SHP77 (cell line): ENCODE data around the gene KANSL2.
A peak's percentile ranks its signal among the peaks of the same experiment; 100 is the strongest.
"Not testable (repeated sequence)": the region's sequence is repeated elsewhere in the genome, so short reads cannot be mapped to it uniquely, and the experiment has no call there.

ENCODE experiments used
- DNase-seq, 2 experiments: peaks; one replicate each; lab custom pipeline; 2025; lab: John Stamatoyannopoulos, UW

The KANSL2 gene

GRCh38 chr12:48681710-48682532 is at the start of gene KANSL2:
Gene KANSL2 (minus strand): TSS chr12:48682238. CDS start chr12:48681632, 606 bp downstream.
- peak; percentile 97 to 98 for DNase-seq

DNA sequence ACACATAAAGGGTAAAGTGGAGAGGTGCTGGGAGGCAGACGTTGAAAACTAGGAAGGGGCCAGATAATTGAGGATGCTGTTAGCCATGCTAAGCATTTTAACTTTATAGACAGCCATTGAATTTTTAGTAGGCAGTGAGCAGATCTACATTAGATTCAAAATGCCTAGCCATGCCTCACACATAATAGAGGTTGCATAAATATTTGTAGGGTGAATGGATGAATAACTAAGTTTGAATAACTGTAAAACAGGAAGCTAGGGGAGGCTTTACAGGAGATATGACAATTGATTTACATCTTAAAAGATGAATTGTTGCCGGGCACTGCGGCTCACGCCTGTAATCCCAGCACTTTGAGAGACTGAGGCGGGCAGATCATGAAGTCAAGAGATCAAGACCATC is 46.8 kb upstream of the KANSL2 start:
- DNase-seq = no peak

- not testable (repeated sequence) for DNase-seq
These were observed 38.7 kb upstream of the KANSL2 start for GRCh38 chr12:48720737-48721136.

- not testable (repeated sequence) for DNase-seq
These were observed 38.1 kb upstream of the KANSL2 start for GRCh38 chr12:48720171-48720570.

- DNase-seq = not testable (repeated sequence)
These were observed 37.0 kb upstream of the KANSL2 start for GRCh38 chr12:48719002-48719401.

DNA sequence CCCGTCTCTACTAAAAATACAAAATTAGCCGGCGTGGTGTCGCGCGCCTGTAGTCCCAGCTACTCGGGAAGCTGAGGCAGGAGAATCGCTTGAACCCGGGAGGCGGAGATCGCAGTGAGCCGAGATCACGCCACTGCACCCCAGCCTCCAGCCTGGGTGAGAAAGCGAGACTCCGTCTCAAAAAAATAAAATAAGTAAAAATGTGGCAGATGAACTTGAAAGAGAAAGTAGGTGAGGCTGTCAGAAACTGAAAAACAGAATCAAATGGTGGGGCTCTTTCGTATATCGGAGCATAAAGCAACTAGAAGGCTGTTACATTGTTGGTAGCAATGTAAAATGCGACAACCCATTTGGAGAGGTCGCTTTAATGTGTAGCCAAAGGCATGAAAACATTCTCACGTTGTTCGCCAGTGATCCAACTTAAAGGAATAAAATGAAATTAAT is 35.2 kb upstream of the KANSL2 start:
- DNase-seq = no peak

DNA sequence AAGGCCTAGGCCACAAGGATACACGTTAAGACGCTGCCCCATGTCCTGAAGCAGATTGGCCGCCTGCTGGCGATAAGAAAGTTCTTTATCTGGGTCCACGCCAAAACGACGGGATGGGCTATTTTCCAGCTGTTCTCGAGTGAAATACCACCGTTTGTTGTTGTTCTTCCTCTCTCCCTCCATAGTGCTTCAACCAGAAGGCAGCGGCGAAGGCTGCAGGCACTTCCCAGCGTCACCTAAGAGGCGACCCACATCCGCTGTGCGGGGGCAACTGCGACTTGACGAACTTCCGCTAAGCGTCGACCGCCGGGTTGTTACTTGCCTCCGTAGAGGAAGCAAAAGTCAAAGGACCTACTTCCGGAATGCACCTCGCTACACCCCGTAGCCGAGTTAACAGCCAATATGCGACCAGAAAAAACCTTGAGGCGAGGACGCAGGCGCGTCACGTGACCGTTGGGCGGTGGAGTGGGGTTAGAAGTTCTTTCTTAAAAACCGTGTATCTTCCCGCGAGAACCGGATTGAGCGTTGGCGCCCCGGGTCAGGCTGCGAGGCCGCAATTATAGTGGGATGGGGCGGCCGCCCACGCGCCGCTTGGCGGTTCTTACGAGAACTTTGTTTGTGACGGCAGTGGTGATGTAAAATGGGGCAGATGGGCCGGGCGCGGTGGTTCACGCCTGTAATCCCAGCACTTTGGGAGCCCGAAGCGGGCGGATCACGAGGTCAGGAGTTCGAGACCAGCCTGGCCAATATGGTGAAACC is 34.6 kb upstream of the KANSL2 start, which contains the start of gene CCNT1:
Gene CCNT1, minus strand, starts transcription at position 215 of the 759 bp plus-strand sequence. Its CDS starts 32 bp downstream, at position 183.
- peak; percentile 99 to 100 for DNase-seq

DNA sequence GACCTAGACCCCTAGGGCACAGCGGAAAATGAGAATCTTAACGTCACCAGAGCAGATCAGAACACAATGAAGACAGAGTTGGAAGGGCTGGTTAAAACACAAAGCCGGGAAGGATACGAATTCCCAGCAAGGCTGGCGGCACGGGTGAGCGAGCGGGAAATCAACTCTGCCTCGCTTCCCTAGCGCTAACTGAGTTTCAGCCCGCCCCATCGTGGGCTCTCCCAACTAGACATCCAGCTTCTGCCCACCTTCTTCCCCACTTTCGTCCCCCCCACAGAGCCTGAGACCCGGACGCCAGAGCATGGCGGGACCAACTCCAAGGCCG is 34.1 kb upstream of the KANSL2 start:
- DNase-seq = no peak

- no peak for DNase-seq
These were observed 30.2 kb upstream of the KANSL2 start for GRCh38 chr12:48712209-48712608.

DNA sequence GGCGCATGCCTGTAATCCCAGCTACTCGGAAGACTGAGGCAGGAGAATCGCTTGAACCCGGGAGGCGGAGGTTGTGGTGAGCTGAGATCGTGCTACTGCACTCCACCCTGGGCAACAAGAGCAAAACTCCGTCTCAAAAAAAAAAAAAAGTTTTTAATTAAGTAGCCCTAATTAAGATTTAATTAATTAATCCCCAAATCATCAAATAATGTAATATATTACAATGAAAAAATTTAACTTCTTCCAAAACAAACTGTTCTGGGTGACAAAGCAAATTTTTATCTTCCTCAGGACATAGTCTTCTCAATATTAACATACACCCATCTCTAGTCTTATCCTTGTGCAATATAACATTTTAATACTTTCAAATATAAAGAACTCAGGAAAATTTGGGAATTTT is 16.8 kb upstream of the KANSL2 start:
- DNase-seq = not testable (repeated sequence)

DNA sequence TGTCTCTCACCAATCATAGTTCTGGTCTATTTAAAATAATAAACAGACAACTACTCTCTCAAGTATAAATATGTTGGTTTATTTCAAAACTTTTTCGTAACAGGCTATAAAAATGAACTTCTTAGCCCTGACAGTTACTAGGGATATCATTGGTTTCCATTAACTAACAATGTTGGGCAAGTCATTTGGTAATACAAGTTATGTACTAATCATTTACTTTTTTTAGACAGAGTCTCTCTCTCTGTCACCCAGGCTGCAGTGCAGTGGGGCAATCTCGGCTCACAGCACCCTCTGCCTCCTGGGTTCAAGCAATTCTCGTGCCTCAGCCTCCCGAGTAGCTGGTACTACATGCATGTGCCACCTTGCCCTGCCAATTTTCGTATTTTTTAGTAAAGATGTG is 14.6 kb upstream of the KANSL2 start:
- DNase-seq = no peak

DNA sequence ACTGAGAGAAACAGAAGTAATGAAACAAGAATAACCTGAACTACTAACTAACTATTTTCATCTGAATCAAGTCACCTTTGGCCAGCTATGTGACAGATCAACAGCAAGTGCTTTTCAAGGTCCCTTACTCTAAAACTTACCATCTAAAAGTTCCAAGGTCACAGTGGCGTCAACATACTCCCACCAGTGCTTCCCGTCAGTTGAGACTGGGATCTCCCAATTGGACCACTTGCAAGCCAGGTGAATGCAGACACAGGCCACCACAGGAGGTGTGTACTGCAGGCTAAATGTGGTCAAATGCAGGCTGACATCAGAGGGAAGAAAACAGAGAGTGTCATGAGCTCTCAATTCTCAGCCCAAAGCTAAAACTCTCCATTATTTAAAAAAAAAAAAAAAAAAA is 13.8 kb upstream of the KANSL2 start:
- DNase-seq = no peak

DNA sequence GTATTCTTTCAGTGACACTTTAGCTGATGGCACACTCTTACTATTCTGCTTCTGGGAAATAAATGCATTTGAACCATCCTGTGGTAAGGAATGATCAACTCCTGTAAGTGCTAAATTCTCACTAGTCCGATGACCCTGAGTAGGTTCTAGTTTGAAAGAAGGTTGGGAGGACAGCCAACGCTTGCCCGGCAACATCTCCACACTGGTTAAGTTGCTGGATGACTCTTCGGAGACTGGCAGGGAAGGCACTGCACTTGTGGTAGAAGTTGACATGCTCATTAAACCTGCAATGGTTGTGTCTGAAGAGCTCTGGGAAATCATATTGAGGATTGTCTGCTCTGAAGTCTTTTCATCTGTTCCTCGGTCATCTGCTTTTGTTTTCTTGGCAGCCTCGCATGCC is 12.0 kb upstream of the KANSL2 start:
- DNase-seq = no peak

- DNase-seq = no peak
These were observed 11.5 kb upstream of the KANSL2 start for GRCh38 chr12:48693572-48693971.

DNA sequence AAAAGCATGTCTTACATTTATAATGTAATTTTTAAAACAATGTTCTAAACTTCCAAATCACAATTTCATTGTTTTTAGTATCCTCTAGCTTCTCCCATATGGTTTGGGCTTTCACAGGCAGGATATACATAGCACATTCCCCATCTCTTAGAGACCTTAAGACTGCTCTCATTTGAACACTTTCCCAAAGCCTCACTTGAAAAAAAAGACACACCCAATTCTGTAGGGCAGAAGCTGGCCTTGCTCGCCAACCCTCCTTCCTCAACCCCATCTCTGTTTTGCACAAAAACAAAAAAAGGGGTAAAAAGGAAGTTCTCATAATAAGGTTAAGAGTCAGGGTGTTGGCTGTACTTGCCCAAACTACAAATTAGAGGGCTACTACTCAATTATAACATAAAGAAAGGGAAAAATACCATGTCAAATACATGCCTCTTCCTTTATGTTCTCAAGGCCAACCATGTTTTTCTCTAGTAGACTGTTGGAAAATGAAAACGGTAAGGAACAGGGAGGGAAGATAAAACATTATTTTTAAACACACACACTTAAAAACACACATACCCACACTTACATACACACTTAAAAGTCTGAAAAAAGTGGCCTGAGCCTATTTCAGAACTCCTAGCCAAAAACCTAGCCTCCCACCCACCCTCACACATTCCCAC is 9.9 kb upstream of the KANSL2 start:
- no peak for DNase-seq

DNA sequence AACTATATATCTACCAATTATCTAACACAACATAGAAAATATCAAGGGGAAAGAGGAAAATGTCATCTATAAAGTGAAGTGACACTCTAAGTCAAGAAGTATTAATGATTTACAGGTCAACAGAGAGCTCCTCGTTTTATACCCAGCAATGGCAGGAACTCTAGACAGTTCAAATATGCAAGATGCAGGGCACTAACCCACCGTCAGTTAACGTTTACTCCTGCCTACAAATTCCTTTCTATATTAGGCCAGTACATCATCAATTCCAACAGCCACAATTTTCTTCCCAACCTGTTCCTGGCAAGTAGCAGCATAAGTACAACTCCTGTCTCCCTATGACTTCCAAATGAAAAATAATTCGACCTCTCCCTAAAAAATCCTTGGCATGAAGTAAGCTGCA is 9.0 kb upstream of the KANSL2 start:
- no peak for DNase-seq

DNA sequence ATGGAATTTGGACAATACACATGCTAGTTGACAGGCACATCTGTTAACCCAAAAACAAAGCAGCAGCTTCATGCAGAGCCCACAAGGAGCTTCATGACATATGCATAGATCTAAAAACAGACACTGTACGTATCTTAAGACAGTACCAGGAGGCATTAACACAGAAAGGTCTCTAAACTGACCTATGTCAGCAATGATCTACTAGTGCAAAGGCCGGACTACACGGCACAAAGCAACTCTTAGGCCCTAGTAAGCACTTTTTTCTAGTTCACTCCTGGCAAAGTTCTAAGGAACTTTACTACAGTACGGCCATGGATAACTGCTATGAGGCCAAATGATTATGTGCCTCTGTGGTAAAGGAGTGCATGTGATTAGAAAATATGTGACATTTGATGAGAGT is 8.4 kb upstream of the KANSL2 start:
- DNase-seq = no peak

DNA sequence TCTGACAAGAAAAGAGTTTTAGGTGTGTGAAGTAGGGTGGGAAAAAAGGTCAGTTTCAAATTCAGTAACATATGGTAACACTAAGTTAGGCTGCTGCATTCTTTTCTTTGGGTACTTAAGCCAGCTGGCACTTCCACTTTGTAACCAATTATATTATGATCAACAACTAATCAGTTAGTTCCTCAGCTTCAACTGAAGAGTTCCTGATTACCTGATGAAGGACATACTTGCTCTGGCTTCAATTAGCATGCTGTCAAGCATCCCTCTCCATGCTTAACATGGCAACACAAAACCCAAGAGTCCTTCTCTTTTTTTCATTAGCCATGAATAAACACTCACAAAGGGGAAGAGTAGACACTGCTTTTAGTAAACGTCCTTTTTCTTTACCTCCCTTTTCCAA is 6.8 kb upstream of the KANSL2 start:
- DNase-seq = no peak

DNA sequence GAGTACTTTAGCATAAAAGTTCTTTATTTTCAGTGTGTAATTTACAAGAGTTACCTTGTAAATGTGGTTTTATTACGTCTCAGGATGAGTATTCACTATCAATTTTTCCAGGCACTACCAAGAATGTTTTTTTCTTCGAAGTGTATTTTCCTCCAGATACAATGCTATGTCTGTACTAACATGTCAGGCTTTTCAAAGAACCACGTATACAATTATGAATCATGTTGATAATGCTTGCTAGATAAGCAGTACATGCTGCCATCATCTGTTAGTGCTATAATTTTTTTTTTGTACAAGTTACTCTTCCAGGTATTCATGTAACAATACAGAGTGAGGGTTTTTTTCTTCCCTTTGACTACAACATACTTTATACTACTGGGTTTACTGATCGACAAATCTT is 5.6 kb upstream of the KANSL2 start:
- no peak for DNase-seq

- no peak for DNase-seq
These were observed 4.7 kb upstream of the KANSL2 start for GRCh38 chr12:48686615-48687334.

DNA sequence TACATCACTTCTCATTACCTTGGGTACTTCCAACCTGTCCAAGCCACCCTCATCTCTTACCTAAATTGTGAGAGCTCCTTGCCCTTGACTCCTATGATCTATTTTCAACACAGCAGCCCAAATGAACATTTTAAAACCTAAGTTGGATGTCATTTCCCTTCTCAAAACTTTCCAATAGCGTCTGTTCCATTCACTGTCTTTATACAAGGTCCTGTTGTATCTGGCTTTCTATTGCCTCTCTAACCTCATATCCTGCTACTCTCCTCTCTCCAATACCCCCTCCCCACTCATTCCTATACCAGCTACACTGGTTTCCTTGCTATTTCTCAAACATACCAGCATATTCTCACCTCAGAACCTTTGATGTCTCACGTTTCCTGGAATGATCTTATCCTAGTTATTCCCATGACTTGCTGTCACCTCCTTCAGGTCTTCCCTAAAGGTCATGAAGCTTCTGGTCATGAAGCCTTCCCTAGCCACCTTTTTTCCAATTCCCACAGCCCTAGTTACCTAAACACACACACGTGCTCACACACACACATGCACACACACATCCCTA is 4.1 kb upstream of the KANSL2 start:
- DNase-seq = no peak

DNA sequence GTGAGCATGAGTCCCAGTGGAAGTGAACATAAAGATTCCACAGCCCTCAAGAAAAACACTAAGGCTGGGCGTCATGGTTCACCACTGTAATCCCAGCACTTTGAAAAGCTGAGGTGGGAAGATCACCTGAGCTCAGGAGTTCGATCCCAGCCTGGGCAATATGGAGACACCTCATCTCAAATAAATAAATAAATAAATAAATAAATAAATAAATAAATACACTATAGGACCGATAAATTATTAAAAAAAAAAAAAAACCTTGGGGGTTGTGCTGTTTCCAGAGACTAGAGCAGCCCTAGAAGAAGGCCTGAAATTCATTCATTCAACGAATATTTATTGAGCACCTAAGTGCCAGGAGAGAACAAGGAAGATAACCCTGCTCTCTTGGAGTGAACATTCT is 1.5 kb upstream of the KANSL2 start:
- DNase-seq = no peak
